ENCODE data around the gene PTPRD. TPM values are rescaled to one million over a fixed set of nuclear protein-coding genes. Genes with fewer than 3 reads are reported as not detected.

PTPRD gene
- total RNA-seq, 1 experiment from 2014 or later, result not detected

DNA sequence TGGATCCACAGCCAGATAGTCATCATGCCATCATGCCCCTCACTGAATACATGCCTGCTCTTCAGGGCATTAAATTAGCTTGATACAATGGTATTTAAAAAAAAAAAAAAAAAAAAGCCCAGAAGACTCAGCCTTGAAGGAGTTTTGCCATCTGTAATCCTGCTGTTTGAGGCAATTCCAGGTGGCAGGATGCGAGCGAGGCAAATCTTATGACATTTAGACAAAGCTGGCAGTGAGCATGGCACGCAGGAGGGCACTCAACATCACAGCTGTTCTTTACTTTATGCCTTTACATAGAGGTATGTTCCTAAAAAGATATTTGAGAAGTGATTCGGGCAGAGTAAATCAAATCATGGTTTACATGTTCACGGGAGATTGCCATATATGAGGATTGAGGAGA lies 2121.2 kb downstream of the PTPRD start:
- no TSS peak for BruUV-seq (replicated peaks)
- H3K27me3 ChIP-seq (ENCODE audit: control insufficient read depth, insufficient read depth, low read length), result no peaks in the 10 kb centered on the region
- DNase-seq (ENCODE audit: low read depth, low spot score) (no peak), ATAC-seq (no peak)
- H3K4me3 ChIP-seq (ENCODE audit: low read depth in 2 of 2, low read length in 2 of 2), result no peak overlapping the region
- ChIA-PET CTCF (no interaction called here), POLR2A (no interaction called here)
- intact Hi-C loops (cut with micrococcal nuclease; ENCODE audit: unreplicated experiment), result no loop called here
- TF ChIP-seq SIN3A (IDR thresholded peaks at IDR 0.05; ENCODE audit: borderline replicate concordance, insufficient read depth, low read depth, low read length) (no peak), REST (IDR thresholded peaks at IDR 0.05; ENCODE audit: insufficient read depth in 1 of 2, low read depth in 2 of 2, low read length in 1 of 2) (no peak), TCF7L2 (IDR thresholded peaks at IDR 0.05; ENCODE audit: low read depth, low read length) (no peak), CTCF (IDR thresholded peaks at IDR 0.05) (no peak), POLR2AphosphoS5 (IDR thresholded peaks at IDR 0.05; ENCODE audit: low read depth, low read length) (no peak)
- no peaks in the 10 kb centered on the region for H3K9me3 ChIP-seq (ENCODE audit: control insufficient read depth, insufficient read depth, low read depth, low read length)
- no peaks in the 10 kb centered on the region for H3K4me1 ChIP-seq (ENCODE audit: control insufficient read depth, insufficient read depth, low read length)
- H3K36me3 ChIP-seq (ENCODE audit: control insufficient read depth, insufficient read depth, low read length), result no peaks in the 10 kb centered on the region
- H3K27ac ChIP-seq (ENCODE audit: low read length), result no peak overlapping the region
- in situ Hi-C loops (cut with HindIII; ENCODE audit: low pct_unique_long_range_greater_than_20kb, low sequenced_read_pairs), result no loop called here

- POLR2A ChIA-PET, result no interaction called here
- Histone ChIP-seq H3K9me3 (ENCODE audit: control insufficient read depth, insufficient read depth, low read depth, low read length) (no peaks in the 10 kb centered on the region), H3K27ac (ENCODE audit: low read length) (no peak overlapping the region), H3K4me3 (ENCODE audit: low read depth in 2 of 2, low read length in 2 of 2) (no peak overlapping the region), H3K4me1 (ENCODE audit: control insufficient read depth, insufficient read depth, low read length) (no peaks in the 10 kb centered on the region), H3K36me3 (ENCODE audit: control insufficient read depth, insufficient read depth, low read length) (no peaks in the 10 kb centered on the region), H3K27me3 (ENCODE audit: control insufficient read depth, insufficient read depth, low read length) (no peaks in the 10 kb centered on the region)
- DNase-seq (ENCODE audit: low read depth, low spot score) (no peak), ATAC-seq (no peak)
- no TSS peak for BruUV-seq (replicated peaks)
- CTCF ChIA-PET, result no interaction called here
- no peak for TF ChIP-seq REST (IDR thresholded peaks at IDR 0.05; ENCODE audit: insufficient read depth in 1 of 2, low read depth in 2 of 2, low read length in 1 of 2)
- no peak for TF ChIP-seq TCF7L2 (IDR thresholded peaks at IDR 0.05; ENCODE audit: low read depth, low read length)
- no peak for TF ChIP-seq SIN3A (IDR thresholded peaks at IDR 0.05; ENCODE audit: borderline replicate concordance, insufficient read depth, low read depth, low read length)
- TF ChIP-seq CTCF (IDR thresholded peaks at IDR 0.05), result no peak
- TF ChIP-seq POLR2AphosphoS5 (IDR thresholded peaks at IDR 0.05; ENCODE audit: low read depth, low read length), result no peak
- in situ Hi-C loops (cut with HindIII; ENCODE audit: low pct_unique_long_range_greater_than_20kb, low sequenced_read_pairs), result no loop called here
- intact Hi-C loops (cut with micrococcal nuclease; ENCODE audit: unreplicated experiment), result no loop called here
Measured at GRCh38 chr9:8489835-8490234, 2123.0 kb downstream of the PTPRD start.
